ENCODE measurements around the gene CTXN1.
A peak's percentile ranks its signal among the peaks of the same experiment; 100 is the strongest.

Gene CTXN1

DNA sequence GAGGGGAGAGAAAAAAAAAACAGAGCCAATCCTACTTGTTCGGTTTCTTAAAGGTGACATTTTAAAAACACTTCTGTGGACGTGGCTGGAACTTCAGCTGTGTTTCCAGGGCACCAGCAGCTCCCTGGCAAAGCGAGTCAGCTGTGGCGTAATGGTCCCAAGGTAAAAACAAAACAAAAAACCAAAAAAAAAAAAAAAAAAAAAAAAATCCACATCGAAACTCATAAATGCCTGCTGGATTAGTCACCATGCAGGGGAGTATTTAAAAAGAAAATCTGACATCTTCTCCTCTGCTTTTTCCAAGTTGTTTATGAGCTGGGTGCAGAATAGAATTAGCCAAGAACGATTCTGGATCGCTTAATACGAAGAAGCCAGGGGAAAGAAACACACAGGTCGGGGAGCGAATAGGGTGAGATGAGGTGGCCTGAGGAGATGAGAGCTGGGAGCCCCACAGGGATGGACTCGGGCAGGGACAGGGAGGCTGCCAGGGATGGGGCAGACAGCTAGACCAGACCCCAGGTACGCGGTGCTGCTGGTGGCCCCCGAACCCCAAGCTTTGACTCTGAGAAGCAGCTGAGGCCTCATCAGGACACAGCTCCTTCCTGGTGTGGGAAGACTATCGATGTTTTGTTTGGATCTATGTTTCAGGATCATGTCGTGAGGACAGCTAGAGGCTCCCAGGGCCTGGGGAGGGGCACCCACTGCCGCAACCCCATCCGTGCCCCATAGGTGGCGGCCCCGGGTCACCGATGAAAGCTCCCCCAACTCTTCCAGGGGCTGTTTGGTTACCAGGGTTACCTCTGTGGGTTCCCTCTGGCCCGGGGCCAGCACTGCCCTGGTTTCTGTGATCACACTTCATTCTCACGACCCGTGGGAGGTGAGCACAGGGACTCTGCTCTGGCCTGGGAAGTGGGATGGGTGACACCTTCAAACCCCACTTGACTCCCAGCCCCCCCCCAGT is 3.1 kb upstream of the CTXN1 start:
- TF ChIP-seq EZH2phosphoT487 (IDR thresholded peaks at IDR 0.05; ENCODE audit: borderline replicate concordance, low read length) = no peak
- TF ChIP-seq, protein P1, sequence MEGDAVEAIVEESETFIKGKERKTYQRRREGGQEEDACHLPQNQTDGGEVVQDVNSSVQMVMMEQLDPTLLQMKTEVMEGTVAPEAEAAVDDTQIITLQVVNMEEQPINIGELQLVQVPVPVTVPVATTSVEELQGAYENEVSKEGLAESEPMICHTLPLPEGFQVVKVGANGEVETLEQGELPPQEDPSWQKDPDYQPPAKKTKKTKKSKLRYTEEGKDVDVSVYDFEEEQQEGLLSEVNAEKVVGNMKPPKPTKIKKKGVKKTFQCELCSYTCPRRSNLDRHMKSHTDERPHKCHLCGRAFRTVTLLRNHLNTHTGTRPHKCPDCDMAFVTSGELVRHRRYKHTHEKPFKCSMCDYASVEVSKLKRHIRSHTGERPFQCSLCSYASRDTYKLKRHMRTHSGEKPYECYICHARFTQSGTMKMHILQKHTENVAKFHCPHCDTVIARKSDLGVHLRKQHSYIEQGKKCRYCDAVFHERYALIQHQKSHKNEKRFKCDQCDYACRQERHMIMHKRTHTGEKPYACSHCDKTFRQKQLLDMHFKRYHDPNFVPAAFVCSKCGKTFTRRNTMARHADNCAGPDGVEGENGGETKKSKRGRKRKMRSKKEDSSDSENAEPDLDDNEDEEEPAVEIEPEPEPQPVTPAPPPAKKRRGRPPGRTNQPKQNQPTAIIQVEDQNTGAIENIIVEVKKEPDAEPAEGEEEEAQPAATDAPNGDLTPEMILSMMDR (IDR thresholded peaks at IDR 0.05; ENCODE audit: low read depth, low read length, poor library complexity, severe bottlenecking) = peak; percentile 66
- Histone ChIP-seq H3K36me3 (ENCODE audit: control insufficient read depth, low read length) (peaks cover 50% of the 10 kb centered on the region), H3K4me1 (ENCODE audit: control insufficient read depth, low read length) (peaks cover 11% of the 10 kb centered on the region), H3K9me2 (replicated peaks; ENCODE audit: control insufficient read depth, low read length) (no peaks in the 10 kb centered on the region), H3K4me2 (ENCODE audit: low read length) (no peak overlapping the region), H3F3A (ENCODE audit: control insufficient read depth, insufficient read depth) (peaks cover 12% of the 10 kb centered on the region; the same call in 1 of the 2 replicates), H3K27ac (ENCODE audit: low read depth, low read length) (no peak overlapping the region), H3K4me3 (ENCODE audit: low read length) (no peak overlapping the region), H3K9me3 (ENCODE audit: control insufficient read depth, insufficient read depth, low read length) (no peaks in the 10 kb centered on the region), H3K27me3 (ENCODE audit: control insufficient read depth, low read length) (no peaks in the 10 kb centered on the region), H3K79me2 (ENCODE audit: control insufficient read depth, low read length) (no peaks in the 10 kb centered on the region), H4K20me1 (ENCODE audit: control insufficient read depth, insufficient read depth, low read depth, low read length) (0 out of 2 replicates have a peak, but pooled peaks cover 6% of the 10 kb centered on the region)

DNA sequence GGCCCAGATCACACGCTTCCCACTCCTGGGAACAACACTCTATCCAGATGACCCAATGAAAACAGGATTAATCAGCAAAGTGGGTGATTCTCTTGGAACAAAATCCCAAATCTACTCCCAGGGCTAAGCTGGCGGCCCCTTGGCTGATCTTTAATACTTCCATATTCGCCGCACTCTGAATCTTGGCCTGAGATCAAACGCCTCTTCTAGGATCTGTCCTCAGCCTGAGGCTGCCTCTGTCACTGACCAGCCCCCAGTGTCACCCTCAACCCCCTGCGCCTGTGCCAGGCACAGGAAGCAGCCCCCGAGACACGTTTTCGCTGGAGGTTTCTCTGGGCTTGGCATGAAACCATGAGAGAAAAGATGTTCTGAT is 2.4 kb upstream of the CTXN1 start:
- Histone ChIP-seq H3K4me1 (ENCODE audit: control insufficient read depth, low read length) (peaks cover 11% of the 10 kb centered on the region), H3K36me3 (ENCODE audit: control insufficient read depth, low read length) (peaks cover 43% of the 10 kb centered on the region), H4K20me1 (ENCODE audit: control insufficient read depth, insufficient read depth, low read depth, low read length) (0 out of 2 replicates have a peak, but pooled peaks cover 6% of the 10 kb centered on the region), H3K27me3 (ENCODE audit: control insufficient read depth, low read length) (no peaks in the 10 kb centered on the region), H3K79me2 (ENCODE audit: control insufficient read depth, low read length) (no peaks in the 10 kb centered on the region), H3K4me2 (ENCODE audit: low read length) (no peak overlapping the region), H3K4me3 (ENCODE audit: low read length) (no peak overlapping the region), H3K27ac (ENCODE audit: low read depth, low read length) (no peak overlapping the region), H3K9me3 (ENCODE audit: control insufficient read depth, insufficient read depth, low read length) (no peaks in the 10 kb centered on the region), H3F3A (ENCODE audit: control insufficient read depth, insufficient read depth) (peaks cover 12% of the 10 kb centered on the region; the same call in 1 of the 2 replicates), H3K9me2 (replicated peaks; ENCODE audit: control insufficient read depth, low read length) (no peaks in the 10 kb centered on the region)
- TF ChIP-seq, protein P1 (IDR thresholded peaks at IDR 0.05; ENCODE audit: low read depth, low read length, poor library complexity, severe bottlenecking) = no peak
- TF ChIP-seq EZH2phosphoT487 (IDR thresholded peaks at IDR 0.05; ENCODE audit: borderline replicate concordance, low read length) = no peak

DNA sequence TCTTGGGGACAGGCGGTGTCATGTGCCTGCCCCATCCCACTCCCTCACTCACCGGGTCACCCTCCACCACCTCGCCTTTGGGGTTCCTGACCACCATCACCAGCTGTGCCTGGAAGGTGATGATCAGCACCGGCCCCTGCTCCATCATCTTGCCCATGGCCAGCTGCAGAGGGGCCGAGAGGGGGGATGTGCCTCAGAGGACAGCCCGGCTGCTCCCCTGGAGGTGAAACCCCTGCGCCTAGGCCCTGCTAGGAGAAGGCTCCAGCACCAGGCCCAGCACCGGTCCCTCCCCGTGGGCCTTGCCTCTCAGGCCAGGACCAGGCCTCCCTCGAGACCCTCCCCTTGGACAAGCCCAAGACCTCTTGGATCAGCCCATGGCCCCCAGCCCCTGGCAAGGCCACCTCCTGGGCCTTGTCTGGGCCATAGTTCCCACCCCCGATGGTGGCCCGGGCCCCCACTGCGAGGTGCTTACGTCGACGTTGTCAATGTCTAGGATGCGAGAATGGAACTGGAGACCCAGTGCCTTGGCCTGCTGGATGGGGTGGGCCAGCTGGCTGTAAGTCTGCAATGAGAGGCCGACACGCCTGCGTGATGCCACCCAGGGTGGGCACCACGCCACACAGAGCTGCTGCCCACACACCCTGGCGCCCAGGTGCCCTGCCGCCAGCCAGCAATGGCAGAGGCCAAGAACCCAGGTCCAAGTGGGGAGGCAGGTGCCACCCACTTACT is 1.8 kb upstream of the CTXN1 start:
- Histone ChIP-seq H3K27me3 (ENCODE audit: control insufficient read depth, low read length) (no peaks in the 10 kb centered on the region), H3K4me1 (ENCODE audit: control insufficient read depth, low read length) (peaks cover 11% of the 10 kb centered on the region), H3K9me2 (replicated peaks; ENCODE audit: control insufficient read depth, low read length) (no peaks in the 10 kb centered on the region), H3K27ac (ENCODE audit: low read depth, low read length) (no peak overlapping the region), H3K4me2 (ENCODE audit: low read length) (no peak overlapping the region), H3K79me2 (ENCODE audit: control insufficient read depth, low read length) (no peaks in the 10 kb centered on the region), H3F3A (ENCODE audit: control insufficient read depth, insufficient read depth) (peaks cover 12% of the 10 kb centered on the region; the same call in 1 of the 2 replicates), H4K20me1 (ENCODE audit: control insufficient read depth, insufficient read depth, low read depth, low read length) (0 out of 2 replicates have a peak, but pooled peaks cover 6% of the 10 kb centered on the region), H3K36me3 (ENCODE audit: control insufficient read depth, low read length) (peaks cover 38% of the 10 kb centered on the region), H3K9me3 (ENCODE audit: control insufficient read depth, insufficient read depth, low read length) (no peaks in the 10 kb centered on the region), H3K4me3 (ENCODE audit: low read length) (no peak overlapping the region)
- no peak for TF ChIP-seq EZH2phosphoT487 (IDR thresholded peaks at IDR 0.05; ENCODE audit: borderline replicate concordance, low read length)
- TF ChIP-seq, protein P1 (IDR thresholded peaks at IDR 0.05; ENCODE audit: low read depth, low read length, poor library complexity, severe bottlenecking) = no peak
